Esophagus muscularis mucosa (tissue), 3 donors: ENCODE measurements around the gene HELZ2.

Experiments used
- POLR2A ChIP-seq: fragments of 450-650 bp; IDR thresholded peaks from one replicate; pipeline ENCODE4 v1.6.1; 2017; ENCODE audit warnings: antibody characterized with exemption, moderate library complexity, mild to moderate bottlenecking, low read depth
- POLR2AphosphoS5 ChIP-seq, 2 donors: sonication (generic); formaldehyde crosslinking; IDR thresholded peaks; one replicate each; pipeline ENCODE4 v1.6.1; 2017; ENCODE audit warnings: antibody characterized with exemption in 2 of 2
- TF ChIP-seq, protein P1 (sequence below), 3 experiments: fragments of 200-600 bp in 2 of 3; fragments of 450-650 bp in 1 of 3; sonication (generic) in 2 of 3; IDR thresholded peaks; one replicate each; pipeline ENCODE4 v1.5.1; 2017 to 2019; ENCODE audit warnings: antibody characterized with exemption in 3 of 3, mild to moderate bottlenecking in 2 of 3, moderate library complexity in 1 of 3

DNA sequence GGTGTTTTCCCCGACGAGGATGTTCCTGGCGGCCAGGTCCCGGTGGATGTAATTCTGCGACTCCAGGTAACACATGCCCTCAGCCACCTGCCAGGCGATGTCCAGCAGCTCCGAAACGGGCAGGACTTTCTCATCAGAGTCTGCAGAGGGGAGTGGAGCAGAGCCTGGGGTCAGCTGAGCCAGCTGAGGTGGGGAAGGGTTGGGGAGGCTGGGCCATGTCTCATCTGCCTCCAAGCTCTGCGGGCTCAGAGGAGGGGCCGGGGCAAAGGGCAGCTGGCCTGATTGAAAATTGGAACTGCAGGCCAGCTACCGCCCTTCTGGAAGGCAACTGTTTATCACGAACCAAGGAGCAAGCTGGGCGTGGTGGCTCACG is 43.3 kb downstream of the HELZ2 start:
- TF ChIP-seq, protein P1, sequence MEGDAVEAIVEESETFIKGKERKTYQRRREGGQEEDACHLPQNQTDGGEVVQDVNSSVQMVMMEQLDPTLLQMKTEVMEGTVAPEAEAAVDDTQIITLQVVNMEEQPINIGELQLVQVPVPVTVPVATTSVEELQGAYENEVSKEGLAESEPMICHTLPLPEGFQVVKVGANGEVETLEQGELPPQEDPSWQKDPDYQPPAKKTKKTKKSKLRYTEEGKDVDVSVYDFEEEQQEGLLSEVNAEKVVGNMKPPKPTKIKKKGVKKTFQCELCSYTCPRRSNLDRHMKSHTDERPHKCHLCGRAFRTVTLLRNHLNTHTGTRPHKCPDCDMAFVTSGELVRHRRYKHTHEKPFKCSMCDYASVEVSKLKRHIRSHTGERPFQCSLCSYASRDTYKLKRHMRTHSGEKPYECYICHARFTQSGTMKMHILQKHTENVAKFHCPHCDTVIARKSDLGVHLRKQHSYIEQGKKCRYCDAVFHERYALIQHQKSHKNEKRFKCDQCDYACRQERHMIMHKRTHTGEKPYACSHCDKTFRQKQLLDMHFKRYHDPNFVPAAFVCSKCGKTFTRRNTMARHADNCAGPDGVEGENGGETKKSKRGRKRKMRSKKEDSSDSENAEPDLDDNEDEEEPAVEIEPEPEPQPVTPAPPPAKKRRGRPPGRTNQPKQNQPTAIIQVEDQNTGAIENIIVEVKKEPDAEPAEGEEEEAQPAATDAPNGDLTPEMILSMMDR (IDR thresholded peaks at IDR 0.05) = no peak
- TF ChIP-seq POLR2A (no peak), POLR2AphosphoS5 (IDR thresholded peaks at IDR 0.05) (no peak)
